HG03066 (cell line): ENCODE measurements around the gene PGS1.
"Not testable (repeated sequence)": the region's sequence is repeated elsewhere in the genome, so short reads cannot be mapped to it uniquely, and the experiment has no call there.

ENCODE experiments used
- ATAC-seq: cut with Tn5 transposase; IDR thresholded peaks from one replicate; pipeline ENCODE4 v1.9.1; 2021; ENCODE audit warnings: low read depth; ENCODE audit not compliant: unreplicated experiment

The PGS1 gene, protein sequence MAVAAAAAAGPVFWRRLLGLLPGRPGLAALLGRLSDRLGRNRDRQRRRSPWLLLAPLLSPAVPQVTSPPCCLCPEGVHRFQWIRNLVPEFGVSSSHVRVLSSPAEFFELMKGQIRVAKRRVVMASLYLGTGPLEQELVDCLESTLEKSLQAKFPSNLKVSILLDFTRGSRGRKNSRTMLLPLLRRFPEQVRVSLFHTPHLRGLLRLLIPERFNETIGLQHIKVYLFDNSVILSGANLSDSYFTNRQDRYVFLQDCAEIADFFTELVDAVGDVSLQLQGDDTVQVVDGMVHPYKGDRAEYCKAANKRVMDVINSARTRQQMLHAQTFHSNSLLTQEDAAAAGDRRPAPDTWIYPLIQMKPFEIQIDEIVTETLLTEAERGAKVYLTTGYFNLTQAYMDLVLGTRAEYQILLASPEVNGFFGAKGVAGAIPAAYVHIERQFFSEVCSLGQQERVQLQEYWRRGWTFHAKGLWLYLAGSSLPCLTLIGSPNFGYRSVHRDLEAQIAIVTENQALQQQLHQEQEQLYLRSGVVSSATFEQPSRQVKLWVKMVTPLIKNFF

DNA sequence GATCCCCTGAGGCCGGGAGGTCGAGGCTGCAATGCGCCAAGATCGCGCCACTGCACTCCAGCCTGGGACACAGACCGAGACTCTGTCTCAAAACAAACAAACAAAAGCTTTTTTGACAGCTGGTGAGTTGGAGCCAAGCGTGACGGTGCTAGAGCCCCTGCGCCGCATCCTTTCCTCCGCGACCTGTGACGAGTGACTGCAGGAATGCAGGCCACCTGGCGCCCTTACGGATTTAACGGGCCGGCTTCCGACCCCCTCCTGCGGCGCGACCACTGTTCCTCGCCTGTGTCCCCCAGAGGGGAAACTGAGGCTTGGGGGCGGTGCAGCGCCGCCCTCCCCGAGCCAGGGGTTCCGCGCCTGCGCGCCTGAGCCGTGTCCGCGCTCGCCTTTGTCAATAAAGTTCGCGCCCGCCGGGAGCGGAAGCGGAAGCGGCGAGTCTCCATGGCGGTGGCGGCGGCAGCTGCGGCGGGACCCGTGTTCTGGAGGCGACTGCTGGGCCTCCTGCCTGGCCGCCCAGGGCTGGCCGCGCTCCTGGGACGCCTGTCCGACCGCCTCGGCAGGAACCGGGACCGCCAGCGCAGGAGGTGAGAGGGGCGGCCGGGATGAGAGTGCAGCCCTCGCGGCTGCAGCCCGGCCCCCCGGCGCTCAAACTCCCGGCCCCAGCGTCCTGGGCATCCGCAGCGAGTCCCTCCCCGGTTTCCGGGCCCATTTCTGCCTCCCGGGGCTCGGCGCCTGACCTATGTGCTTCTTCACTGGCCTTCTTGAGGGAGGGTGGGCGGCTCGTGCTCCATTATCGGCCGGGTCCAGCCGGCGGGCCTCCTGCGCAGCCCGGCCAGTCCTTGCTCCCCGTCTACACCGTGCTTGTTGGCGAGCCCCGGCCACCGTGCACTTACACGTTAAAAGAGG, at the start of gene PGS1:
TSS of gene PGS1 (plus strand) at position 425 of the 906 bp plus-strand sequence. CDS start at position 442, 17 bp downstream.
- ATAC-seq: no peak

DNA sequence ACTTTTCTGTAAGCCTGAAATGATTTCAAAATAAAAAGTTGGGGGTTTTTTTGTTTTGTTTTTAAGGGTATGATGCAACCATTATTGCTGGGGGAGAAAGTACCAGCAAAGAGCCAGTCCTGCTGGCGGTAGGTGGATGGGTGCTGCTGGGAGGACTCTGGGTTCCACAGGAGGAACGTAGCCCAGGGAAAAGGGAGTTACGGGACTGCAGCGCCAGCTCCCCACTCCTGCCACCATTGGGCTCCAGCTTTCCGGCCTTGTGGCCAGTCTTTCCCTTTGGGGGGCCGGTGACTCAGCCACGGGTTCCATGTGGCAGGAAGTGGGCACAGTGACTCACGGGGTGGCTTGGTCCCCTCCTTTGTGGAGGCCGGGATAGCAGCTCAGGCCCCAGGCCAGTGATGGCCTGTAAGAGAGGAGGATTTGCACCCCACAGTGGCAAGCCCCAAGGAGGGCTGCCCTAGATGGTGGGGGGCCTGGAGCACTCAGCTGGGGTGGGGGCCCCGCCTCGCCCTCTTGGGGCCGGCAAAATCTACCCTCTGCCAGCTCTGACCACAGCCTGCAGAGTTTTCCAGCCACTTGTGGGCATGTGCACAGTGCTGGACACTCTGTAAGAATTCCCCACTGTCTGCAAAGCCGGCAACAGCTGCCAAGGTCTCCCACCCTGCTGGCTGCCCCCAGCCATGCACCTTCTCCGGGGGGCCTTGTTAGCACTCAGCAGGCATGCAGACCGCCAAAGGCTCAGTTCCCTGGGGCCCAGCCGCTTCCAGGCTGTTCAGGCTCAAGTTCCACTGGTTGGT, 49.0 kb upstream of the PGS1 start:
- no peak for ATAC-seq

DNA sequence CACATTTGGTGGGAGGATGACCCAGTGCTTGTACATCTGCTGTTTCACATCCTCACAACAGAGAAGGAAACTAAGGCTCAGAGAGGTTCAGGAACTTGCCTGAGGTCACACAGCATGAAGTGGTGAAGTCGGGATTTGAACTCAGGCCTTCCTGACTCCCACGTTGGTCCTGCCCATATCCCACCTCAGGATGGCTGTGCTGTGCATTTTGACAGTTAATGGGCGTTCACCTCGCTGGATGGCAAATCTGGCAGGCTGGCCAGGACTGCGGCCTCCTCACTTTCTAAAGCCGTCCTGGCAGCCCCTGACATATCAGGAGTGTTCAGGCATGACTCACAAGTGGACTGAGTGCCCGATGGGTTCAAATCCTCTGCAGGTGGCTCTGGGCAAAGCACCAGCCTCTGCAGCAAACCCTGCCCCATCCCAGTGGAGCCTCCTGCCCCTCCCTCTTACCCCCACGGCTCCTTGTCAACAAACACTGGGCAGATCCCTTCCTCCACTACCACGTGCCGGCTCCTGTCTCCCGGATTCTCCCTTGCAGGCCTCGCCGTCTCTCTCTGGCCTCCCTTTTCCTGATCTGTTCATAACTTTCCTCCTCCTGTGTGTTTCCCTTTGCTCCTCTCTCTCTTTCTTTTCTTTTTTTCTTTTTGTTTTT, 47.8 kb upstream of the PGS1 start:
- ATAC-seq: no peak

DNA sequence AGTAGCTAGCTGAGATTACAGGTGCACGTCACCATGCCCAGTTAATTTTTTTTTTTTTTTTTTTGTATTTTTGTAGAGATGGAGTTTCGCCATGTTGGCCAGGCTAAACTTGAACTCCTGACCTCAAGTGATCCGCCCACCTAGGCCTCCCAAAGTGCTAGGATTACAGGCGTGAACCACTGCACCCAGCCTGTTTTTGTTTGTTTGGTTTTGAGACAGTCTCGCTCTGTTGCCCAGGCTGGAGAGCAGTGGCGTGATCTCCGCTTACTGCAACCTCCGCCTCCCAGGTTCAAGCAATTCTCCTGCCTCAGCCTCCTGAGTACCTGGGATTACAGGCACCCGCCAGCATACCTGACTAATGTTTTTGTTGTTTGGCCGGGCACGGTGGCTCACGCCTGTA, 47.1 kb upstream of the PGS1 start:
- not testable (repeated sequence) for ATAC-seq

DNA sequence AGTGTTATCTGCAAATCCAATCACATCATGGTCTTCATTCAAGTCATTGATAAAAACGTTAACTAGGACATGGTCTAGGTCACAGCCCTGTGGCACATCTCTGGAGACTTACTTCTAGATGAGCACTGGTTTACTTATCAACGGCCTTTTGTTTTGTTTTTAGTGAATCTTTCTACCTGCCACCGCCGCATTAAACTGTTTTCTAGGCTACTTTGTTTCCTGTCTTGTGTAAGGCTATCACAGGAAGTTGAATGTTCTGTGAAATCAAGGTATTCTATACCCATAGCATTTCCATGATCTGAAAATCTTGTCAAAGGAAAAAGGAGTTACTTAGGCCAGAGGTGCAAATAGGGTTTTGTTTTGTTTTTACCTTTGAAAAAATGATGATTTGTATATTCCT, 45.5 kb upstream of the PGS1 start:
- no peak for ATAC-seq

DNA sequence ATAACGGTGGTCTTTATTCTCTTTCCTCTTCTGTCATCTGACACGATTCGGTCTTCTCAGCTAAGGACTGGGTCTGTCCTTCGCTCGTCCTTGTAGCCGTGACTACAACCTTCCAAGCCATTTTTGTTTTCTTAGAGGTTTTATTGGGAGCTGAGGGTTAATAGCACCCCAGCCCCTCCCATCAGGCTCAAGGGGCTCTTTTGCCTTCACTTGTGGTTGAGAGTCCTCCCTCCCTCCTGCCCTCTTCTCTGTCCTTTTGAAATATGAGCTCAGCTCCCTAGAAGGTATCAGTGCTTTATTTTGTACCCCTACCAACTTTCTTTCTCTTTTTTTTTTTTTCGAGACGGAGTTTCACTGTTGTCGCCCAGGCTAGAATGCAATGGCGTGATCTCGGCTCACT, 43.2 kb upstream of the PGS1 start:
- no peak for ATAC-seq

DNA sequence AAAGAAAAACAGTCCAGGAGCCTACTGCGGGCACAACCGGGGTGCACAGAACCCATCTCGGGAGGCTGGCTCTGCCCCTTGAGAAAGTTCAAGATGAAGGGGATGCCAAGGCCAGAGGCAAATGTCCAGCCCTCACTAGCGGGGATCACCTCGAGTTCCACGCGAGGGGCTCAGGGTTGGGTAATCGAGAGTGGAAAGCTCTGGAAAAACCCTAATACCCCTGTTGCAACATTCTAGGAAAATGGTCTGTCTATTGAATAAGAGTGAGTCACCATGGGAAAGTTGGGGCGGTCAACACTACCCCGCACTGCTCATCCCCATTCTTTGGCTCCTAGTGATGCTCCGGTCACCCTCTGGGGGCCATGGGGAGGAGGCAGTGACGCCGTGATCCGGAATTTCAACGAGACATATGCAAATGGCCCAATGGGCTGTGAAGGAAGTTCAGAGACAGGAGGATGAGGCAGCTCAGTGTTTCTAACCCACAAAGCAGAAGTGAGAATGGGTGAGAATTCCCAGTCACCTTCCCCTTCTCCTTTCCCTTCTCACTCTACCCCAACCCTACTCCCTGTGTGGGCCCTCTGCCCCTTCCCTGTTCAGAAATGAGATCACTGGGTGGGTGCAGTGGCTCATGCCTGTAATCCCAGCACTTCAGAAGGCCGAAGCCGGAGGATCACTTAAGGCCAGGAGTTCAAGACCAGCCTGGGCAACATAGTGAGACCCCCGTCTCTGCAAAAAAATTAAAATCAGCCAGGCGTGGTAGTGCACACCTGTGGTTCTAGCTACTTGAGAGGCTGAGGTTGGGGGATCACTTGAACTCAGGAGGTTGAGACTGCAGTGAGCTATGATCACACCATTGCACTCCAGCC, 41.0 kb upstream of the PGS1 start:
- no peak for ATAC-seq

DNA sequence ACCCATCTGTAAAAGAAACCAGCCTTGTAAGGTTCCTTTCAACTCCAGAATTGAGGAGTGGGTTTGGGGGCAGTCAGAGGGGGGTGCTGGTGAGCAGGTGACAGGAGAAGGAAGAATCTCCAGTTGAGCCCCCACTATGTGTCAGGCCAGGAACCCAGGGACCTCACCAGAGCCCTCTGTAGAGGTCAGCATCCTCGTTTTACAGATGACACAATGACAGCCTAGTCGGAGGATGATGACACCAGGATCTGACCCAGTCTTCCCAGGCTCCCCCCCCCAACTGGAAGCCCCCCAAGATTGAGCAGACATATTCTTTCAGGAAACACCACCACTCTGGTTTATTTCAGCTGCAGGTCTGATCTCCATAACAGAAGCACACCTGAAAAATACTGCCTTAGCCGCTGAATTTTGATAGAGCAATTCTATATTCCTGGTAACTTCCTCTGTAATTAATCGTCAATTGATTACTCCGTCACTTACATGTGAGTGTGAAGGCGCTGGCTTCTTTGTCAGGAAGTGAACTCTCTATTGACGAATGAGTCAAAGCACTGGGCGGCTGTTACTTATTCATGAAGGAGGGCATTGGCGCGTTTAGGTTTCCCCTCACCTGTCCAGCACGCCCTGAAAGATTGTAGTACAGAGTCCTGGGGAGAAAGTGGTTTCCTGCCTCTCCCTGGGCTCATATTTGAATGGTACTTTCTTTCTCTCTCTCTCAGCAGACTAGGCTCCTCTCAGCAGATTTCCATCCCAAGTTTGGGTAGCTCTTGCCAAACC, 39.8 kb upstream of the PGS1 start:
- no peak for ATAC-seq

DNA sequence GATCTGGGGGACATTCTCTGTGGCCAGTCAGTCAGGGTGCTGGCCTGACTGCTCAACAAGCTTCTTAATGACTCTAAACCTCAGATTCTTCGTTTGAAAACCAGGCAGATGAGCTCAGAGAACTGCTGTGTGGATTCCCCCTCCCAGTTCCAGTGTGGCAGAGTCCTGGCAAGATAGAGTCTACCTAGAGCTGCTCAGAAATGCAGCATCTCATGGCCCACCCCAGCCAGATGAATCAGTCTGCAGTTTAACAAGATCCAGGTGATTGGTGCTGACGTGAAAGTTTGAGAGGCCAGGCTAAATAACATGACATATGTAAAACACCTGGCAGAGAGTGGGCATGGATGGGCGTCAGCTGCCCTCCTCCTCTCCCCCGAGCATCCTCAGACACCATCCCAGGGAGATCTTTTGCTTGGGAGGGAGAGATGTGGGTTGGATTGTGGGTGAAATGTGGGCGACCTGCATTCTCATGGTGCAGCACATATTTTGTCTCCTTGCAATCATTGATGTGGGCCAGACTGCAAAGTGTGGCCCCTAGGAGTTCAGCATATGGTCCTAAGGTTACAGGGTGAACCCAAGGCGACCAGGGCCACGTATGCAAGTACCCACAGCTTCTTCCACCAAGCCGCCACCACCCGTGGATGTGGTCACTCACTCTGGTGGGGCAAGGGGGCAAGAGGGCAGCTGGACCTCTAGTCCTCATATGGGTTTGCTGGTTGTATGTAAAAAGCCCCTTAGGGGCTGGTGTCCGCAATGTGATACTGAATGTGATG, 38.1 kb upstream of the PGS1 start:
- ATAC-seq: no peak

DNA sequence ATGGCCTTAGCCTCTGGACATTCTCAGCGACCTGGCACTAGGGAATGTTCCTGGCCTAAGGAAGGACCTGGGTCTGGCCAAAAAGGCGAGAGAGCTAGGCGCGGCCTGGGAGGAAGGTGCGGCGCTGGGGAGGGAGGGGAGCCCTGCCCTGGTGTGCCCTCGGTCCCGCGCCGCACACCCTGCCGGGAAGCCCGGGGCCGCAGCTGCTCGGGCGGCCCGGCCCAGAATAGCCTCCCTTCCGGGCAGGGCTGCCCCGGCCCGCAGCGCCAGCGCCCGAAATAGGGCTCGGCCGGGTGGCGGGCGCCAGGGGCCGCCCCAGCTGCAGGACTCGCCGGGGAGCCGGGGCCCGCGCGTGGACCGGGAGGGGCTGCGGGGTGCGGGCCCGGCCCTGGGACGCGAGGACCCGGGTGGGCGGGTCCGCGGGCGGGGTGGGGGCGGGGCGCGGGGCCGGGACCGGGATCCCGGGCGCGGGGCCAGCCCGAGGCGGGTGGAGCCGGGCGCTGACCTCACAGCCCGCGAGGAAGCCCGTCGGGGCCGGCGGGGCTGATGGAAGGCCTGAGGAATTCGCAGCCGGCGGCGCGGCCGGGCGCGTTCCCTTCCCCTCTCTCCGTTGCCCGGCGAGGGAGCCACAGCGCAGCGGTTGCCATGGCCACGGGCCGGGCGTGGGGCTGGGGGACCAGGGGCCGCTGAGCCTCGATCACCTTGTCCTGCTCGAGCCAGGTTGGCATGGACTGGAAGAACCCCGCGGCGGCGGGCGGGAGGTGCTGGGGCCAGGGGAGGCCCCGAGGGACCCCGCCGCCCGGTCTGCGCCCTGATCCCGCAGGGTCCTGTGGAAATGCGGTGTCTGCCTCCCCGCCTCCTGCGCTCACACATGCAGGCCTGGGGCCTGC, 36.6 kb upstream of the PGS1 start:
- no peak for ATAC-seq

DNA sequence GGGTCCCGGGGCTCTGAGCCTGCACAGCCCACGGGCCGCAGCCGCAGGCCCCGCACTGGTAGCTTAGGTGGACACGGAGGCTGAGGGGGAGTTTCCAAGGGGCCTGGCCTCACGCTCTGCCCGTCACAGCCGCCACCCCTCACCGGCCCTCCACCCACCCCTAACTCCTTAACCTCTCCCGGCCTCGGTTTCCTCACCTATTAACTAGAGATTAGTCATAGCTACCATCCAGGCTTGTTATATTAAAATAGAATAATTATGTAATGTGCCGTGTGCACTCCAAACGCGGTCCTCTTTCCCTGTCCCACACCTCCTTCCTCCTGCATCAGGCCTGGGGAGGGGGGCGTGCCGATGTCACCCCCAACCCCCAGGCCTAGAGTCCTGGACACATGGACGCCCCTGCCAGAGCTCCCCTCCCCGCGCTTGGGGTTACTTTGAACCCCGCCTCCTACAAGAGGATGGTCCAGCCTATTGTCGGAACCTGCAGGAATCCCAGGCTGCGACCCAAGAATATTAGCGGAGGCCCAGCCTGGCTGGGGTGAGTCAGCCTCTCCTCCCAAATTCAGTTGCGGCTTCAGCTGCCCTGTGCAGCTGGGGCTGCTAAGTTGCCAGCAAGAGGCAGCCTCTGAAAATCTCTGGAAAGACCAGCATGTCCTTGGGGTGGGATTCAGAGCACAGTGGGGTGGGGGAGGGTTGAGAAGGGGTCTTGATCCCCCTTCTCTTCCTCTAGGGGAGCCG, 35.8 kb upstream of the PGS1 start:
- ATAC-seq: no peak

DNA sequence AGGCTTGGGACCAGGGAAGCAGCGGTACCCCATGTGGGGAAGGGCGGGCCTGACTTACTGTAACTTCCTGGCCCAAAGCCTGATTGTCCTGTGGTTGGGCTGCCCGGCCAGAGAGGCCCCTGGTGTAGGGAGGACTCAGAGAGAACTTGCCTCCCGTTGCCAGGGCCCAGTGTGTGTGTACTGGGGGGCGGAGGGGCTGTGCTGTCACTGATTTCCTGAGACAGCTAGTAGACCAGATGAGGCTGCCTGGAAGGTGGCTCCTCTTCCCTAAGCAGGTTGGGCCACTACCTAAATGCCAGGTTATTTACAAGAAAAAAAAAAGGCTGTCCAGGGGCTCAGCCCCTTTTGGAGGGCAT, 35.3 kb upstream of the PGS1 start:
- ATAC-seq: no peak

DNA sequence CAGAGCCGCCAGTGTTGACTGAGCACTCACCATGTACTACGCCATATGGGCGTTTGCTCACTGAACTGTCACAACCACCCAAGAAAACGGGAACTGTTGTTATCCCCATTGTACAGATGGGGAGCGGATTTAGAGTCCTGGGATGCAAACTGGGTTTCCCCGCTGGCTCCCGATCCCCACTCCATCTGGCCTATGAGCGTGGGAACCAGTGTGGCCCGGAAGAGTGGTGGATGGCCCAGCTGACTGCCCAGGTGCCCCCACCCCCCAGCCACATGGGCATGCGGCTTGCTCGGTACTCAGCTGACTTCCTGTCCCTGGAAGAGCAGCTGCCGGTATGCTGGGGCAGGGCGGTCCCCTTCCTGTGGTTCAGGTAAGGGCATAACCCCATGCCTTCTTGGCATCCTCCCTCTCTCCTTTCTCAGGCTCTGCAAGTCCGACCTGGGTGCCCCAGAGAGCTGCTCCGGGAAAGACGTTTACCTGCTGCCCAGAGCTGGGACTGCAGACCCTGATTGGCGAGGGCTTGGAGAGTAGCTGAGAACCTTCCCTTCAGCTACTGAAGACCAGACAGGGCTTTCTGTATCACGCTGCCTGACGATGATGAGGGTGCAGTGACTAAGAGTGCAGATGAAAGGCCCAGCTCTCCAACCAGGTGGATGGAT, 34.8 kb upstream of the PGS1 start:
- ATAC-seq: no peak

DNA sequence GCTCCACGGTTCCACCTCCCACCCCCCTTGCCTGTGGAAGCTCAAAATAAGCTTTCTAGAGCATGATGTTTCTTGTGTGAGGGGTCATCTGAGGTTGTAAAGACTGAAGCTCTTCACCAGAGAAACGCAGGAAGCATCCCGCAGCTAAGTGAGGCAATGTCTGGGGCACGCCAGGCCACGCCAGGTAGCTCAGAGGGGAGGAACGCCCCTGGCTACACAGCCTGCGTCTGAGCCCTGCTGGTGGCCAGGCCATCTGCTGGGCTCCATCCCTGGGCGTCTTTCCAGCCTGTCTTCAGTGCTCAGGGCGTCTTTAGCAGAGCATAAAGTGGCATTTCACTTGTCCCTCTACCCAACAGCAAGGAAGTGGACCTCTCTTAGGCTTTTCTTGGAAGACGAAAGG, 33.8 kb upstream of the PGS1 start:
- ATAC-seq: no peak

DNA sequence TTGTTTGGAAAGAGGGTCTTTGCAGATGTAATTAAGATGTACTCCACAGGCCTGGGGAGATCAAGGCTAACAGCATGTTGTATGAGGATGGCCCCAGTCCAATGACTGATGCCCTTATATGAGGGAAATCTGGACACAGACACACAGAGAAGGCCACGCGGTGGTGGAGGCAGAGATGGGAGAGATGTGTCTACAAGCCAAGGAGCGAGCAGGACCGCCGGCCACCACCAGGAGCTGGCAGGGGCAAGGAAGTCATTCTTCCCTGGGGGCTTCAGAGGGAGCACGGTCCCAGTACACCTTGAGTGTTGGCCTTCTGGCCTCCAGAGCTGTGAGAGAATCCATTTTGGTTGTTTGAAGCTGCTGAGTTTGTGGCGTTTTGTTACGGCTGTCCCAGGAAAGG, 33.3 kb upstream of the PGS1 start:
- no peak for ATAC-seq
